HepG2 (cell line): Measurements from ENCODE around the gene ITGAE. TPM values are rescaled to one million over a fixed set of nuclear protein-coding genes. Genes with fewer than 3 reads are reported as not detected.
A peak's percentile ranks its signal among the peaks of the same experiment; 100 is the strongest.

ENCODE experiments used
- CREBL2 ChIP-seq: sonication (generic); formaldehyde crosslinking; IDR thresholded peaks from 2 replicates; pipeline ENCODE4 v1.8.1; 2023; ENCODE audit warnings: missing genetic modification reagents, mild to moderate bottlenecking, borderline replicate concordance
- FOXJ3 ChIP-seq: sonication (generic); formaldehyde crosslinking; IDR thresholded peaks from 2 replicates; pipeline ENCODE4 v1.4.0; 2020; ENCODE audit warnings: missing genetic modification reagents, mild to moderate bottlenecking, borderline replicate concordance
- FOXK1 ChIP-seq: sonication (generic); formaldehyde crosslinking; IDR thresholded peaks from 2 replicates; pipeline ENCODE4 v1.4.0; 2020; ENCODE audit warnings: low read depth, missing genetic modification reagents, borderline replicate concordance
- GABPA ChIP-seq, 2 experiments: IDR thresholded peaks; 2 replicates each; pipeline ENCODE4 v1.6.1; 2011 to 2016; ENCODE audit warnings: low read depth in 2 of 2, low read length in 1 of 2, missing biosample characterization in 1 of 2, missing genetic modification characterization in 1 of 2
- HES4 ChIP-seq: sonication (generic); formaldehyde crosslinking; IDR thresholded peaks from 2 replicates; pipeline ENCODE4 v1.9.0; 2021; ENCODE audit warnings: mild to moderate bottlenecking, missing genetic modification reagents, borderline replicate concordance
- HOXA9 ChIP-seq: sonication (generic); formaldehyde crosslinking; IDR thresholded peaks from 2 replicates; pipeline ENCODE4 v1.8.1; 2022; ENCODE audit warnings: missing genetic modification reagents, mild to moderate bottlenecking, moderate library complexity, borderline replicate concordance
- KAT7 ChIP-seq: IDR thresholded peaks from 2 replicates; pipeline ENCODE4 v1.6.1; 2018; ENCODE audit warnings: borderline replicate concordance, missing compliant biosample characterization
- MXD1 ChIP-seq: sonication (generic); formaldehyde crosslinking; IDR thresholded peaks from 2 replicates; pipeline ENCODE4 v1.4.0; 2020; ENCODE audit warnings: mild to moderate bottlenecking, missing genetic modification reagents
- NCOA5 ChIP-seq: sonication (generic); formaldehyde crosslinking; IDR thresholded peaks from 2 replicates; pipeline ENCODE4 v1.4.0; 2020; ENCODE audit warnings: missing genetic modification reagents
- NFE2L1 ChIP-seq: sonication (generic); formaldehyde crosslinking; IDR thresholded peaks from 2 replicates; pipeline ENCODE4 v1.4.0; 2020; ENCODE audit warnings: missing genetic modification reagents, mild to moderate bottlenecking, borderline replicate concordance
- PHF5A ChIP-seq: IDR thresholded peaks from one replicate; pipeline ENCODE4 v1.6.1; 2018; ENCODE audit warnings: low read depth, missing genetic modification reagents; ENCODE audit not compliant: unreplicated experiment
- POLR2A ChIP-seq, 2 experiments: IDR thresholded peaks; 2 replicates each; pipeline ENCODE4 v1.6.1; 2011; ENCODE audit warnings: low read depth in 2 of 2, low read length in 2 of 2, mild to moderate bottlenecking in 1 of 2, moderate library complexity in 1 of 2; ENCODE audit not compliant: insufficient read depth in 1 of 2
- PRMT3 ChIP-seq: sonication (generic); formaldehyde crosslinking; IDR thresholded peaks from 2 replicates; pipeline ENCODE4 v1.8.1; 2022; ENCODE audit warnings: low read depth, mild to moderate bottlenecking, moderate library complexity, missing genetic modification reagents, borderline replicate concordance
- RBFOX2 ChIP-seq: fragments of 200-400 bp; formaldehyde crosslinking; IDR thresholded peaks from 2 replicates; pipeline ENCODE4 v1.6.1; 2017; ENCODE audit warnings: low read depth, mild to moderate bottlenecking, low read length
- RFX1 ChIP-seq: fragments of 450-650 bp; IDR thresholded peaks from 2 replicates; pipeline ENCODE4 v1.6.1; 2017
- SMC3 ChIP-seq: IDR thresholded peaks from 2 replicates; pipeline ENCODE4 v1.6.1; 2011; ENCODE audit warnings: low read length, improper control_type of control experiment
- SOX6 ChIP-seq, 2 experiments: fragments of 450-650 bp in 1 of 2; sonication (generic) in 1 of 2; formaldehyde crosslinking in 1 of 2; IDR thresholded peaks; 2 replicates each; pipeline versions ENCODE4 v1.4.0 to v1.6.1; 2017 to 2020; ENCODE audit warnings: antibody characterized with exemption in 1 of 2, mild to moderate bottlenecking in 1 of 2, missing genetic modification reagents in 1 of 2
- TBP ChIP-seq: sonication (generic); formaldehyde crosslinking; IDR thresholded peaks from 2 replicates; pipeline ENCODE4 v1.5.0; 2020; ENCODE audit warnings: missing genetic modification reagents
- YEATS4 ChIP-seq: sonication (generic); formaldehyde crosslinking; IDR thresholded peaks from 2 replicates; pipeline ENCODE4 v1.4.0; 2020; ENCODE audit warnings: missing genetic modification reagents, borderline replicate concordance
- ZFP41 ChIP-seq: sonication (generic); formaldehyde crosslinking; IDR thresholded peaks from 2 replicates; pipeline ENCODE4 v1.4.0; 2020; ENCODE audit warnings: mild to moderate bottlenecking, missing genetic modification reagents, borderline replicate concordance
- ZNF160 ChIP-seq: sonication (generic); formaldehyde crosslinking; IDR thresholded peaks from 2 replicates; pipeline ENCODE4 v1.8.0; 2022; ENCODE audit warnings: mild to moderate bottlenecking, inconsistent platforms, missing genetic modification reagents
- ZNF205 ChIP-seq: IDR thresholded peaks from 2 replicates; pipeline ENCODE4 v1.6.1; 2018; ENCODE audit warnings: missing biosample characterization, missing genetic modification reagents
- ZNF235 ChIP-seq: sonication (generic); formaldehyde crosslinking; IDR thresholded peaks from 2 replicates; pipeline ENCODE4 v1.8.1; 2023; ENCODE audit warnings: mild to moderate bottlenecking, missing genetic modification reagents, borderline replicate concordance
- ZNF263 ChIP-seq: sonication (generic); formaldehyde crosslinking; IDR thresholded peaks from 2 replicates; pipeline ENCODE4 v1.4.0; 2020; ENCODE audit warnings: missing genetic modification reagents
- ZNF496 ChIP-seq: sonication (generic); formaldehyde crosslinking; IDR thresholded peaks from 2 replicates; pipeline ENCODE4 v1.8.1; 2023; ENCODE audit warnings: mild to moderate bottlenecking, moderate library complexity, missing genetic modification reagents; ENCODE audit not compliant: insufficient replicate concordance
- ZNF724P ChIP-seq: sonication (generic); formaldehyde crosslinking; IDR thresholded peaks from 2 replicates; pipeline ENCODE4 v1.8.0; 2022; ENCODE audit warnings: missing genetic modification reagents, borderline replicate concordance
- ZNF761 ChIP-seq: sonication (generic); formaldehyde crosslinking; conservative IDR thresholded peaks from 2 replicates; pipeline ENCODE4 v1.4.0; 2020; ENCODE audit warnings: mild to moderate bottlenecking, missing genetic modification reagents
- ZNF766 ChIP-seq: sonication (generic); formaldehyde crosslinking; IDR thresholded peaks from 2 replicates; pipeline ENCODE4 v1.5.0; 2020; ENCODE audit warnings: missing genetic modification reagents, borderline replicate concordance
- ZNF839 ChIP-seq: sonication (generic); formaldehyde crosslinking; IDR thresholded peaks from 2 replicates; pipeline ENCODE4 v1.4.0; 2020; ENCODE audit warnings: missing genetic modification reagents, mild to moderate bottlenecking, borderline replicate concordance
- polyA plus RNA-seq, 8 experiments: library from polyadenylated mRNA; depleted of rRNA in 3 of 8; stranded (reverse) in 7 of 8; unstranded in 1 of 8; fragments of >200 nt; fragmentation: Illumina TruSeq in 4 of 8; extraction: Trizol in 4 of 8; gene quantifications; 2 replicates each; pipeline versions ENCODE4 v1.2.1 to v1.2.3, GENCODE V29; 2011 to 2016; ENCODE audit warnings: low read depth in 4 of 8, missing spikeins in 1 of 8, mixed read lengths in 1 of 8; ENCODE audit not compliant: insufficient read depth in 1 of 8
- total RNA-seq, 5 experiments: library from RNA; depleted of rRNA; stranded (reverse); fragments of >200 nt; fragmentation: Illumina TruSeq; extraction: Trizol; gene quantifications; 2 replicates each; pipeline ENCODE4 v1.2.3, GENCODE V29; 2016; ENCODE audit warnings: low read depth in 1 of 5
- TF ChIP-seq, protein P1 (sequence below): sonication (generic); formaldehyde crosslinking; IDR thresholded peaks from 2 replicates; pipeline ENCODE4 v1.4.0; 2020; ENCODE audit warnings: mild to moderate bottlenecking, low read depth, missing genetic modification reagents

The ITGAE gene
- total and polyA plus RNA-seq, 2 of the 13 experiments (the other 11 are each of a cell fraction or from before 2014, with no cell fraction given) = 42.3 to 49.0 TPM

DNA sequence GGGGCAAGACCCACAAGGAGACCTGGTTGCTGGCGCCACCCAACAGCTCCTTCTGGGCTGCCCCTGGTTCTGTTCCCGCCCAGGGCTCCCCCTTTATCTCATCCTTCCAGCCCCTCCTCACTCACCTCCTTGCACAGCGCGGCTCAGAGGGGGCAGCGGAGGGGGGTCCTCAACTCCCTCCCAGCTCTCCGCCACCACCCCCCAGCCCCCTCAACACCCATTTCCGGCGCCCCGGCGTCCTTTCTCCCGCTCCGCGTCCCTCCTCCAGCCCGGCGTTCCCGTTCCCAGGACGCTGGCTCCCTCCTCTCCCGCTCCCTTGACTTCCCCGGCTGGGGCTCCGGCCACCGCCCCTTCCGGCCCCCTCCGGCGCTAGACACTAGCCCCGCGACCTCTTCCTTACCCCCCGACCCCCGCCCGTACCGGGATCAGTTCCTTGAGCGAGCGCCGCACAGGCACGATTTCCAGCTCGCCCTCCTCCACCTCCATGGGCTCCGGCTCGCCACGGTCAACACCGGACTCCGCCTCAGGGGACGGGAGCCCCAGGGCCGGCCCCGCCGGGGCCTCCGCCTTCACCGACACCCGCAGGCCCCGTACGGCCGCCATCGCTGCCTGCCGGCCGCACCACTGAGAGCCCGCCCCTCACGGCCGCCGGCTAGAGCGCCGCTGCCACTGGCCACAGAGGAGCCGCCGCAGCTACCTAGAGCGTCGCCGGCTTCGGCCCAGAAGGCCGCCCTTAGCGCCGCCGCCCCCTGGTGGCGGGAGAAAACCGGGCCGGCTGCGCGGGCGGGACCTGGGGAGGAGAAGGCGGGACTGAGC, 44.8 kb upstream of the ITGAE start, which contains the start of gene NCBP3 (continued):
- TF ChIP-seq YEATS4 (CRISPR knock-in tag) (peak; percentile 94), PHF5A (CRISPR knock-in tag) (peak; percentile 92), ZNF160 (CRISPR knock-in tag) (peak; percentile 91), NCOA5 (no peak), SMC3 (no peak), HOXA9 (CRISPR knock-in tag) (no peak; the same call in 1 of the 2 replicates), KAT7 (CRISPR knock-in tag) (peak; percentile 87; the same call in 1 of the 2 replicates), POLR2A (IDR thresholded peaks at IDR 0.05; ENCODE audit: insufficient read depth in 1 of 2, low read depth in 2 of 2, low read length in 2 of 2) (peak; percentile 85 to 86), ZNF205 (CRISPR knock-in tag) (no peak; the same call in 1 of the 2 replicates), NFE2L1 (CRISPR knock-in tag) (no peak), TBP (CRISPR knock-in tag) (no peak), FOXJ3 (CRISPR knock-in tag) (no peak), ZNF496 (CRISPR knock-in tag) (no peak), PRMT3 (CRISPR knock-in tag) (no peak), HES4 (CRISPR knock-in tag) (peak; percentile 86), ZNF766 (peak; percentile 68; the same call in 1 of the 2 replicates), ZFP41 (no peak), RFX1 (no peak), FOXK1 (CRISPR knock-in tag) (peak; percentile 87; the same call in 1 of the 2 replicates), ZNF761 (CRISPR knock-in tag) (peak; percentile 66; the same call in 1 of the 2 replicates), CREBL2 (0 out of 2 replicates have a peak, but pooled peaks have one; percentile 28), ZNF235 (CRISPR knock-in tag) (no peak), ZNF839 (CRISPR knock-in tag) (no peak), GABPA (IDR thresholded peaks at IDR 0.05; ENCODE audit: low read depth, low read length) (peak; percentile 23; the same call in 1 of the 2 replicates), GABPA (CRISPR knock-in tag; IDR thresholded peaks at IDR 0.05; ENCODE audit: low read depth) (peak; percentile 61), RBFOX2 (peak; percentile 97), MXD1 (CRISPR knock-in tag) (peak; percentile 73), ZNF263 (CRISPR knock-in tag) (no peak), ZNF724P (CRISPR knock-in tag) (no peak), SOX6 (IDR thresholded peaks at IDR 0.05) (no peak), SOX6 (CRISPR knock-in tag; IDR thresholded peaks at IDR 0.05) (peak; percentile 34; the same call in 1 of the 2 replicates)
- TF ChIP-seq, protein P1, sequence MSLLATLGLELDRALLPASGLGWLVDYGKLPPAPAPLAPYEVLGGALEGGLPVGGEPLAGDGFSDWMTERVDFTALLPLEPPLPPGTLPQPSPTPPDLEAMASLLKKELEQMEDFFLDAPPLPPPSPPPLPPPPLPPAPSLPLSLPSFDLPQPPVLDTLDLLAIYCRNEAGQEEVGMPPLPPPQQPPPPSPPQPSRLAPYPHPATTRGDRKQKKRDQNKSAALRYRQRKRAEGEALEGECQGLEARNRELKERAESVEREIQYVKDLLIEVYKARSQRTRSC = no peak
